BE2C (cell line): ENCODE data around the gene TNS2.

Source experiments
- DNase-seq: peaks from one replicate; pipeline ENCODE4 v3.0.0-alpha.2; 2020
- H3K27me3 ChIP-seq: fragments of 250-450 bp; sonication (Bioruptor Pico); 2 replicates; pipeline ENCODE4 v1.5.1; 2020; ENCODE audit warnings: mild to moderate bottlenecking
- H3K36me3 ChIP-seq: fragments of 250-450 bp; sonication (Bioruptor Pico); 2 replicates; pipeline ENCODE4 v1.5.1; 2020; ENCODE audit warnings: mild to moderate bottlenecking
- H3K4me1 ChIP-seq: fragments of 250-450 bp; sonication (Bioruptor Pico); 2 replicates; pipeline ENCODE4 v1.5.1; 2020
- H3K4me3 ChIP-seq: 2 replicates; pipeline ENCODE4 v1.5.1; 2011; ENCODE audit warnings: low read depth, low read length
- H3K9me3 ChIP-seq: fragments of 250-450 bp; sonication (Bioruptor Pico); 2 replicates; pipeline ENCODE4 v1.5.1; 2020
- TF ChIP-seq, protein P1 (sequence below): IDR thresholded peaks from 2 replicates; pipeline ENCODE4 v1.5.1; 2012; ENCODE audit warnings: mild to moderate bottlenecking, low read depth, low read length

TNS2 gene

DNA sequence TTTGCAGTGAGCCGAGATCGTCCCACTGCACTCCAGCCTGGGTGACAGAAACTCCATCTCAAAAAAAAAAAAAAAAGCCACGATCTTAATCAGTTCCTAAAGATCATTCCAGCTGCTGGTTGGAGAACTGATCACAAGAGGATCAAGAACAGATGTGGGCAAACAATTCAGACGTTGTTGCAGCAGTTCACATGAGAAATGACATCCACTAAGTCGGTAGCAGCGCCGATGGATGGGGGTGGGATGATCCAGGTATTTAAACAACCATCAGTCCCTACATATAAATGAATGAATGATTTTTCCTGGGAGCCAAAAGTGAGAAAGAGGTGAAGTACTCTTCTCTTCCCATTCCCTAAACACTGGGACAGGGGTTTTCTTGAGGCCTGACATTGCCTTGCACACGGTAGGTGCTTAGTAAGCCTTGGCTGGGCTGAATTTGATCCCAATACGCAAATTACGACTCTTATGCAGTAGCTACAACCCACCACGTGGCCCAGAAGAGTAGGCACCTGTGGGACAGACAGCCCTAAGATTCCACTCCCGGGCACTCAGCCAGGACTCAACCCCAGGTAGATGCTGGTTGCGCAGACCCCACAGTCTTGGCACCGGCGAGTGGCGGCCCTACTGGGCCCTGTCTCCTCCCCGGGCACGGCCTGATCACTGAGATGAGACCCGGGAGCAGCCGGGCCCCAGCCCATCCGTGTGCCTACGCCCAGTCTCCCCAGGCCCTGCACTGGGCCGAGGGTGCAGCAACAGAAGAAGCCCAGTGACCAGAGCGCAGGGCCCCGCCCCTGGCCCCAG is 28.8 kb downstream of the TNS2 start:
- no peaks in the 10 kb centered on the region for H3K9me3 ChIP-seq
- no peaks in the 10 kb centered on the region; the same call in none of the 2 replicates for H3K36me3 ChIP-seq
- DNase-seq: no peak
- H3K4me1 ChIP-seq: no peaks in the 10 kb centered on the region; the same call in 1 of the 2 replicates
- no peaks in the 10 kb centered on the region for H3K27me3 ChIP-seq
- TF ChIP-seq, protein P1, sequence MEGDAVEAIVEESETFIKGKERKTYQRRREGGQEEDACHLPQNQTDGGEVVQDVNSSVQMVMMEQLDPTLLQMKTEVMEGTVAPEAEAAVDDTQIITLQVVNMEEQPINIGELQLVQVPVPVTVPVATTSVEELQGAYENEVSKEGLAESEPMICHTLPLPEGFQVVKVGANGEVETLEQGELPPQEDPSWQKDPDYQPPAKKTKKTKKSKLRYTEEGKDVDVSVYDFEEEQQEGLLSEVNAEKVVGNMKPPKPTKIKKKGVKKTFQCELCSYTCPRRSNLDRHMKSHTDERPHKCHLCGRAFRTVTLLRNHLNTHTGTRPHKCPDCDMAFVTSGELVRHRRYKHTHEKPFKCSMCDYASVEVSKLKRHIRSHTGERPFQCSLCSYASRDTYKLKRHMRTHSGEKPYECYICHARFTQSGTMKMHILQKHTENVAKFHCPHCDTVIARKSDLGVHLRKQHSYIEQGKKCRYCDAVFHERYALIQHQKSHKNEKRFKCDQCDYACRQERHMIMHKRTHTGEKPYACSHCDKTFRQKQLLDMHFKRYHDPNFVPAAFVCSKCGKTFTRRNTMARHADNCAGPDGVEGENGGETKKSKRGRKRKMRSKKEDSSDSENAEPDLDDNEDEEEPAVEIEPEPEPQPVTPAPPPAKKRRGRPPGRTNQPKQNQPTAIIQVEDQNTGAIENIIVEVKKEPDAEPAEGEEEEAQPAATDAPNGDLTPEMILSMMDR: no peak
- peak overlapping the region; percentile 82 for H3K4me3 ChIP-seq

DNA sequence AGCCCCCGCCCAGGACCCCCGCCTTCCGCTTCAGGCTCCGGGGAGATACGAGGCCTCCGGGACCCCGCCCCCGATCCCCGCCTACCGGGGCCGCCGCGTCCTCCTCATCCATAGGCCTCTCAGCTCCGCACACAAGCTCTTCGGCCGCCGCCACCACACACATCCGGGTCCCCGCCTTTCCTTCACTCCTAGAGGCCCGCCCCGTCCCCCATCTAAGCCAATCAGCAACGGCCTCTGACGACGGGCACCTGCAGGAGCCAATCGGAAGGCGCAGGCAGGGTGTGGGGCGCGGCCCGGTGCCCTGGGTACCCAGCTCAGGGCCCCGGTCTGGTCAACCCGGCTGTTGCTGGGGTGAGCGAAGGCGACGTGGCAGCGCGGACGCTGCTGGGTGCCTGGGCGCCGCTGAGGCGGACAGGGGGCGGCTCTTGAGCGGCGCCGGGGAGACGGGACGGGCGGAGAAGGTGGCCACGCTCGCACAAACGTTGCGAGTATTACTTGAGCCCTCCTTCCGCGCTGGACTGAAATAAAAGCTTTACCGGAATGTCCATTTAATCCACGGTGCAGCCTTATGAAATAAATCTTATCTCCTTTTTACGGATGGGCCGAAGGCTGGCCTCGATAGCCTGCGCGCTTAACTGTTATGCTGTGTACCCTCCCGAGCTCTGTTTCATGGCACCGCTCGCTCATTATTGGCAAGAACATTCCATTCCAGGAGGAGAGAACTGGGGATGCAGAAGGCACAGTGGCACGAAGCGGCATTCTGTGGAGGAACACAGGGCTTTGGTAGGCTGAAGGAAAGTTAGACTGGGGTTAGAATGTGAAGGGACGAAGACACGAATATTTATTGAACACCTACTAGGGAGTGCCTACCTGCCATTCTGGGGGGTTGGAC is 29.6 kb downstream of the TNS2 start, which contains the start of gene SPRYD3:
Gene SPRYD3, minus strand, starts transcription at position 165 of the 892 bp plus-strand sequence. Its CDS starts 57 bp downstream, at position 108.
- no peaks in the 10 kb centered on the region for H3K27me3 ChIP-seq
- H3K4me1 ChIP-seq: no peaks in the 10 kb centered on the region; the same call in 1 of the 2 replicates
- TF ChIP-seq, protein P1: no peak
- no peaks in the 10 kb centered on the region; the same call in none of the 2 replicates for H3K36me3 ChIP-seq
- DNase-seq: peak; percentile 97
- H3K9me3 ChIP-seq: no peaks in the 10 kb centered on the region
- peak within 1 kb of the TSS; percentile 82 for H3K4me3 ChIP-seq

DNA sequence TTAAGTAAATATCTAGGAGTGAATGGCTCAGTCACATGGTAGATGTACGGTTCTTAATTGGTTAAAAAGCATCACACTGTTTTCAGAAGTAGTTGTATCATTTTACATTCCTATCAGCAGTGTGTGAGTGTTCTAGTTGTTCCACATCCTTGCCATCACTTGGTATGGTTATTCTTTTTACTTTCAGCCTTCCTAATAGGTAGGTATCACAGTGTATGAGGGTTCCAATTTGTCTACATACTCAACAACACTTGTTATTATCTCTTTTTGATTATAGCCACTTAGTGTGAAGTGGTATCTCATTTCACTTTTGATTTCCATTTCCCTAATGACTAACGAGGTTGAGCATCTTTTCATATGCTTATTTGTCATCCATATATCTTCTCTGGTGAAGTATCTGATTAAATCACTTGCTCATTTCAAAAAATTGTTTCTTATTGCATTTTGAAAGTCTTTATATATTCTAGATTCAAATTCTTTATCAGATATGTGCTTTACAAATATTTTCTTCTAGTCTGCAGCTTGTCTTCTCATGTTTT is 32.8 kb downstream of the TNS2 start:
- peaks cover 4% of the 10 kb centered on the region; the same call in 1 of the 2 replicates for H3K27me3 ChIP-seq
- DNase-seq: no peak
- no peaks in the 10 kb centered on the region; the same call in 1 of the 2 replicates for H3K4me1 ChIP-seq
- no peaks in the 10 kb centered on the region for H3K36me3 ChIP-seq
- TF ChIP-seq, protein P1: no peak
- H3K4me3 ChIP-seq: no peak overlapping the region
- H3K9me3 ChIP-seq: no peaks in the 10 kb centered on the region

DNA sequence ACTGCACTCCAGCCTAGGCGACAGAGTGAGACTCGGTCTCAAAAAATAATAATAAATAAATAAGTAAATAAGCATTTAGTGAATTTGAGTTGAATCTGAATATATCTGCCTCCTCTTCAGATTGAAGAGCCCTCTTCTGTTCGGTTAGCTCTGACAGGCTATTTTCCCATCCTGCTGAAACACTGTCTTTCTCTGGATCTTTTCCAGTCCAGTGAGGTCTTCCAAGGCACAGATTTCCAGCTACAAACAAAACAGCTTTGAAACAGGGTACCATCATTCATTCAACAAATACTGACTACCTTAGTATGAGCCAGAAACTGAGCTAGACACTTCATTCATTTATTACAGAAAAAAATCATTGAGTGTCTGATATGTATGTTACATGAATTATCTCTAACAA is 36.5 kb downstream of the TNS2 start:
- TF ChIP-seq, protein P1: no peak
- Histone ChIP-seq H3K36me3 (no peaks in the 10 kb centered on the region), H3K9me3 (no peaks in the 10 kb centered on the region)

DNA sequence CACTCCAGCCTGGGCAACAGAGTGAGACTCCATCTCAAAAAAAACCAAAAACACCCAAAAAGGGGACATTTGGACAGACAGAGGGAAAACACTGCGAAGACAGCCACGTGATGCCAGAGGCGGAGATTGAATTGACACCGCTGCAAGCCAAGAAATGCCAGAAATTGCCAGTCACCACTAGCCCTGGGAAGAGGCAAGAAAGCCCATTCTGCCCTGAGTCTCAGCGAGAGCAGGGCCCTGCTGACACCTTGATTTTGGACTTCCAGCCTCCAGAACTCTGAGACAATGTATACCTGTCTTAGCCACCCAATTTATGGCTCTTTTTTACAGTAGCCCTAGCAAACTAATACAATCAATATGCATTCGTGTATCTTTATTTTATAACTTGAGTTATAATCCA is 40.2 kb downstream of the TNS2 start:
- TF ChIP-seq, protein P1: no peak
- no peaks in the 10 kb centered on the region for H3K36me3 ChIP-seq
- no peak for DNase-seq
- no peaks in the 10 kb centered on the region for H3K9me3 ChIP-seq
- no peak overlapping the region for H3K4me3 ChIP-seq
- H3K27me3 ChIP-seq: peaks cover 4% of the 10 kb centered on the region; the same call in 1 of the 2 replicates
- no peaks in the 10 kb centered on the region for H3K4me1 ChIP-seq

More for the DNA sequence above, 36.5 kb downstream of the TNS2 start:
- no peak for DNase-seq
- Histone ChIP-seq H3K4me1 (no peaks in the 10 kb centered on the region), H3K27me3 (peaks cover 4% of the 10 kb centered on the region; the same call in 1 of the 2 replicates), H3K4me3 (no peak overlapping the region)
